GM21786 (cell line): Measurements from ENCODE around the gene TWIST2.

Experiments used
- ATAC-seq: cut with Tn5 transposase; IDR thresholded peaks from one replicate; pipeline ENCODE4 v1.9.1; 2021; ENCODE audit not compliant: unreplicated experiment

TWIST2 gene

DNA sequence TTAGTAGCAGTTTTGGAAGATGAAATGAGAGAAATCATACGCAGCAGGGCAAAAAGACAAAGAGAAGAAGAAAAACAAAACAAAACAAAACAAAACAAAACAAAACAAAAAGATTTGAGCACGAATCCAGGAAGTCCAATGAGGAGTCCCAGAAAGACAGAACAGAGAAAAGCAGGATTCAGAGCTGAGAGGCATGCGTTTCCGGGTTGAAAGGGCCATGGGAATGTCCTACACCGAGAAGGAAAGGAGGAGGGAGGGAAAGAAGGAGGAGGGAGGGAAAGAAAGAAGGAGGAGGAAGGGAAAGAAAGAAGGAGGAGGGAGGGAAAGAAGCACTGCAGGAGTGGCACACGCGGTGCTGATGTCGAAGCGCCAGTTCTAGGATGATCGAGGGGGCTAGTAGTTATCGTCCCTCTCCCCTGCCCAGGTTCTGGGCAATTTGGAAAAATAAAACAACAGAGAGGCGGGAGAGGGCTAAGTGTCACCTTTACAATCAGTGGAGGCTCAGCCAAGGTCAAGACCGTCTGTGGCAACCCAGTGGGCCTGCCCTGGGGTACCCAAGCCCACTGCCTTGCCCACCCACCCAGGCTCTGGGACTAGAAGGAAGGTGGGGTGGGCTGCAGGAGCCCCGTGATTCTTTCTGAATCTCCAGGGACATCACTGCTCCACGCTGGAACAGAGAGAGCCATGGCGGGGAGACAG is 68.4 kb downstream of the TWIST2 start:
- ATAC-seq = no peak

DNA sequence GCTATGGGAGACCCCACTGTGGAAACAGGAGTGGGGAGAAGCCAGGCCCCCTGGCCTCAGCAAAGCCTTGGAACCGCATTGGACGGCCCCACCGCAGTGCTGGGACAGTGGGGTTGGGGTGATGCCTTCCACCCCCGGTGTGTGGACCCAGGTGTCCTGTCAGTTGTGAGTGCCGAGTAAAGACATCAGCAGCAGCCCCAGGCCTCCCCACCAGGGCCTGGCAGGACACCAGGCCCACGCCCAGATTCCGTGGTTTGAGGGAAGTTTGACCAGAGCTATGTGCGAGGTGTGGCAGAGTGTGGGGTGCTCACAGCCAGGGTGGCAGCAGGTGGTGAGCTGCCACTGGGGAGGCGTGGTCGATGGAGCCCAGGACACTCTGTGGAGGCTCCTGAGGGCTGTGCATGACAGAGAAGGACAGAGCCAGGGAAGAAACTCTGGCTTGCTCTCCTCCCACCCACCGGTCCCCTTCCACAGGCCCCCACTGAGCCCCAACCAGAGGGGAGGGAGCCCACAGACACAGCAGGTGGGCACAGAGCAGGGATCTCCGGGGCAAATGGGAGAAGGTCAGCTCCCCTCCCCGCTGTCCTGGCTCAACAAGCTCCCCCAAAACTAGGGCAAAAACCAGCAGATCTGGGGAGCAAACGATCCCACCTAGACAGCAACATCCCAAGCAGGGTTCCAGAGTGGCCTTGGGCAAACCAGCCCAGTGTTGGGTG is 69.1 kb downstream of the TWIST2 start:
- ATAC-seq = no peak

DNA sequence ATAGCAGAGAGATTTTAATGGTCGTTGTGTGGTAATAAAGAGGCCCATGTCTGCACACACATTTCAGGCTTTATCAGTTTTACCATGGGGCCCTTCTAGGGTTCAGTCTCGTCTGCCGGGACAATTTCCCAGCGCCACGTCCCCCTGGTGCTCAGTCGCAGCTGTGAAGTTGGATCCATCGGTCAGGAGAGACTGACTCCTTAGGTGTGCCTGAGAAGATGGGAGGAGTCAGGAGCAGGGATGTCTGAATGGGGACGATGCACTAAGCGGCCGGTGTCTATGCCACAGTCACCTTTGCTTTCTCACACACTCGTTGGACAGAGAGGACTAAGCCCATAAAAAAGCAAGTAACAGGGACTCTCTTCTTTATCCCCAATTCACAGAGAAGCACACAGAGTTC is 71.4 kb downstream of the TWIST2 start:
- ATAC-seq = no peak

DNA sequence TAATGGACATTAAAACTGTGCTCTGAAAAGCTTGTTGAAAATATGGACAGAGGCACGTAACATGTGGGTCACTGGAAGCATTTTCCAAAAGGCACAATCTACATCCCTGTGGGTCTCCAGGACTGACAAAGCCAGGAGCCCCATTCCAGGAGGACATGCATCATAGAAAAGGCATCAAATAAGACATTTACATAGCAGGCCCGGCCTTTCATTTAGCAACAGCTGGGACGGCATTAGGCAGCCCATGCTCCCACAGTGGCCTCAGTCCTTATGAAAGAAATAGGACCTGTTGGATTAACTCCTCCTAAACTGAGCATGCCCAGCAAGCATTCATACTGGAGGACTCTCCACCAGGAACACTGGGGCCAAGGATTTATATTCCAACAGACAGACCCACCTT is 72.2 kb downstream of the TWIST2 start:
- ATAC-seq = no peak

DNA sequence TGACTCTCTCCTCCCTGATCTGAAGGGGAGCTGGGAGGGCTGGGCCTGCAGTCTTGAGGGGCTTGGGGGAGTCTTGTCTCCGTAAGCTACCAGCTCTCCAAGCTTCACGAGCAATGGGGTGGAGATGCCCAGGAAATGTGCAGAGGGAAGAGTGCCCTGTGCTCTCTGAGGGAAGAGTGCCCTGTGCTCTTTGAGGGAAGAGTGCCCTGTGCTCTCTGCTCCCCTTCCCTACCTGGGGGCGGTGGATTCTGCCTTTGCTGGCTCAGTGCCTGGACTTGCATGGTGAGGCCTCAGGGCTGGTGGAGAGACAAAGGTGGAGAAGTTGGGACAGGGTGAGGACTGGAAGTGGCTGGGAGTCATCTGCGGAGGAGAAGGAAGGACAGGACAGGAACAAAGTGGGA is 72.7 kb downstream of the TWIST2 start:
- no peak for ATAC-seq

DNA sequence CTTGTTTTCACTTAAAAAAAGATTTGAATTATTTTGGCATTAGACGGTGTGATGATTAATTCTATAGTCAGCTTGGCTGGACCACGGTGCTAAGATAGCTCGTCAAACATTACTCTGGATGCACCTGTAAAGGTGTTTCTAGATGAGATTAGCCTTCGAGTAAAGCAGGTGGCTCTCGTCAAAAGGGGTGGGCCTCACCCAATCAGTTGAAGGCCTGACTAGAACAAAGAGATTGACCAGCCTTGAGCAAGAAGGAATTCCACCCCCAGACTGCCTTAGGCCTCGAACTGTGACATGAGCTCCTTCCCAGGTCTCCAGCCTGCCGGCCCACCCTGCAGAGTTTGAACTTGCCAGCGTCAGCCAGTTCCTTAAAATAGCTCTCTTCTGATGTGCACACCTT is 73.4 kb downstream of the TWIST2 start:
- ATAC-seq = no peak

DNA sequence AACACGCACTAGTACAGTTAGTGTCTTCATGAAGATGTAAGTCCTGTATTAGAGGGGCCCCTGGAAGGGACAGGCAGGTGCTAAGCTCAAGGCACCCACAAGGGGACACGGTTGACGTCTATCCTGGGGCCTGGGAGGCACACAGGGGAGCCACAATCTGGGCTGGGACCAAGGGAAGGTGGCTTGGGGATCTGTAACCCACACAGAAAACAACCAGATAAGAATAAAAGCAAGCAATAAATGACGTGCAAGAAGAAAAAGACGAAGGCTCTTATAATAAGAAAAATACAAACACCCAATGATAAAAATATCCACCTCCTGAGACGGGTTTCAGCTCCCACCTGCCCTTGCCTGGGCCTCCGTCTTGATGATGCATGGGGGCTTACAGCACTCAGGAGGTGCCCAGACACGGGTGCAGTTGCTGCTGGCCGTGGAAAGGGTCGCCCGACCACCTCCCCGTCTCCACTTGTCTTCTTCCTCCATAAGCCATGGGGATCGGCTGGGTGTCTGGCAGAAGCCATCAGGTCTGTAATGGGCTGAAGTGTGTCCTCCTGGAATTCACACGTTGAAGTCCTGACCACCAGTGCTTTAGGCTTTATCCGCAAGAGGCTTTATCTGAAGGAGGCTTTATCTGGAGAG is 73.9 kb downstream of the TWIST2 start:
- no peak for ATAC-seq

DNA sequence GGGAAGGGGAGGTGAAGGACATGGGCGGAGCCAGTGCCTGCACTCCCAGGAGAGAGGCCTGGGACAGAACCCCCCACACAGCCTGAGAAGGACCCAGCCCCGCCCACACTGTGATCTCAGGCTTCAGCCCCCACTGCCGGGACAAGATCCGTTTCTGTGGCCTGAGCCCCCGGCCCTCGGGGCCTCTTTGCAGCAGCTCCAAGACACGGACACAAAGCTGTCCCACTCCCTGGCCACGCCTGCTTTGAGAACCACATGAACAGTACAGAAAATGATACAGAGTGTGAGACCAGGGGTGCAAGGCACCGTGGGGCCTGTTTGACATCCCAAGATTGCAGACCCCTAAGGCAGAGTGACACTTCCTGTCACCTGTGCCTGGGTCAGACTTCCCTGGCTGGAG is 74.5 kb downstream of the TWIST2 start:
- no peak for ATAC-seq

DNA sequence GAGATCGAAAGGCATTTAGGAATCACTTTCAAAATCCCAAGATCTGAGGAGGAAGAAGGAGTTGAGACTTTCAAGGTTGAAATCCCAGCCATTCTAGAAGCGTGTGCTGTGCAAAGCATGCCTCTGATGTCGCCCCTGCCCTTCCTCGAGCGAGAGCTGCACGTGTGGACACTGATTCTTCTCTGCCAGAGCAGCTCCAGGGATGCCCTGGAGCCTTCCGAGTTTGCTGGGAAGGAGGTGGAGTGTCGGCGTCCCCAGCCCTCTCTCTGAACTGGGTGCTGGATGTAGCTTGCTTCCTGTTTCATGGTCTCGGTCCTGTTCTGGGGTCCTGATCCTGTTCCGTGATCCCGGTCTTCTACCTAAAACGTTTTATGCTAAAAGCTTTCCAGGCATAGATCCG is 76.1 kb downstream of the TWIST2 start:
- ATAC-seq = no peak

DNA sequence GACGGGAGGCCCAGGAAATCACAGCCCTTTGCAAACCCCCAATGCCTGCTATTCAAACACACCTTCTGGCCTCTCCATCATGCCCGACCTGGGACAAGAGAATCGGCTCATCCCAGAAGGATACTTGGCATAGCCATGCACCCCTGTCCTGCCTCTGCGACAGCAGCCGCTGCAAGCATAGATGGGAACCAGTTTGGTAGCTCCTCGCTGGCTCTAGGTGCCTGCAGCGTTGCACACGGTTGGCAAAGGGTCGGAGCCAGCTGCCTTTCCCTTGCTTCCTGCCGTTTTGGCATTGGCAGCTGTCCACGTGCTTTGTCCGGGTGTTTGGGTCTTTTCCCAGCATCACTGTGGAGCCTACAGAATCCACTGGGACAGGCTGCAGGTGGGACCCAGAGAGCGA is 76.9 kb downstream of the TWIST2 start:
- ATAC-seq = no peak

DNA sequence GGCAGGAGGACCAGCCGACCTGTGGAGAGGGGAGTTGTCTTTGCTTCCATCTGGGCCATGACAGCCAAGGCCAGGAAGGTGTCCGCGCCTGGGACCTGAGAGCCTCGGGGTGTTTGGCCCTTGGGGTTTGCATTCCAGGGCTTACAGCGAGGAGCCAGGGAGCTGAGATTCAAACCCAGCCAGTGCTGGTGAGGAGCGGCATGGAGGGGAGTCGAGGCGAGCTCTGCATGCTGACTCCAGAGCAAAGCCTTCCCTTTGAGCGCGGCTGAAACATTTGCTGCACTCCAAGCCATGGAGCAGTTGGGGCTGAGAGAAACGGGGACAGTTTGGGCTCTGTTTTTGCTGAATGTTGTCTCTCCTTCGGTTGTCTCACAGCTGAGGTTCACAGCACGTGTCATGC is 77.4 kb downstream of the TWIST2 start:
- no peak for ATAC-seq

DNA sequence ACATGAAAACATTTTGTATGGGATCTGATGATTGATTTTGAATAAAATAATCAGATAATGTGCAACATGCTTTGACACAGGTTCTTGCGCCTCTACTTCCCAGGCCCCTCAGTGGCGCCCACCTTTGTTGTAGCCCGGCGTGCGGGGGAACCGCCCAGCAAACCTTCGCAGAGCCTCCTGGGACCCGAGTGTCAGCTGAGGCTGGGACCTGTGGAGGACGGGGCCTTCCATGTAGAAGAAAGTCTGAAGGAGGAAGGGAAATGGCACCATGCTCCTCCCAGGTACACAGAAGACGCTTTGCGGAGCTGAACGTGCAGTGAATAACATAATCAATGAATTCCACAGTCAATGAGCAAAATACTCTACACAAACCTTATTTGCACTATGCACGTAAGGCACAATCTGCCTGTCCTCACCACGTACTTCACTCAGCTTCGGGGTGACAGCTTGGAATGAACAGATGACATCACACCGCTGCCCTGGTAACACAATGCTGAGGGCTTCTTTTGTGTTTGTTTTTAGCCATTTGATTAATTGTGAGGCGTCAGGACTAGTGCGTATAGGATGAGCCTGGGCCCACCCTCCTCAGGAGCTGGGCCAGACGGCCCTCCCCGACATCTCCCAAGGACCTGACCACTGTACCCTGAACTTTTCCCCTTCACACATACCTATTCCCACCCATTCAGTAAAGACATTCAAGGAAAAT is 78.1 kb downstream of the TWIST2 start:
- no peak for ATAC-seq

DNA sequence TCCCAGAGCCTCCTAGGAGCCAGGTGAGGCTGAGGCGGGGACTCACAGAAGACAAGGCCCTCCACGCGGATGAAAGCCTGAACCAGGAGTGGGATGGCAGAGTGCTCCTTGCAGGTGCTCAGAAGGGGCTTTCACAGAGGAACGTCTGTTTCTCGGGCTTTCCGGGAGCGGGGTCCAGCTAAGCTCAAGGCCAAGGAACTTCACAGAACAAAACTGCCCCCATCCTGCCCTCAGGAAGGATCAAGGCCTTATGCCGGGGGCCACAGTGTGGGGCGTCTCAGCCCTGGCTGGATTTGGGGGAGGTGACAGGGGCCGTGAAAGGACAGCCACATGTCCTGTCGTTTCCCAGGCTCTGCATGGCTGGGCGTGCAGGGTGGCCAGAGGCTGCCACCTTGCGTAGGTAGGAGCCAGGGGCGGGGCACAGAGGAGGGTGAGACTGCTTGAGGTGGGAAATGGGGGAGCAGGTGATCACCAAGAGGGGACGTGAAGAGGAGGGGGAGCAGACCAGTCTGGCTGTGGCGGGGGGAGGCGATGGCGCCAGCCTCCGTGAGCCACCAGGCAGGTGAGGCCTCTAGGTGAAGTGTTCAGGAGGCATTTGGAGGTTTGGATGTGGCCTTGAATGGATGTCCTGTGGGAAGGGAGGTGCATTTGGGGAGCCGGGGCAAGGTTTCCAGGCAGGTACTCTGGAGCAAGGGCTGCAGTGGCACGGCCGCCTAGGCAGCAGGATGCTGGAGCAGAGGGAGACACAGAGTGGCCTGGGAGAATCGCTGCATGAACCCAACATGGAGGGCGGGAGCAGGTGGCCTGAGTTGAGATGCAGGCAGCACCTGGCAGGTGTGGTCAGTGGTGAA is 79.1 kb downstream of the TWIST2 start:
- no peak for ATAC-seq

DNA sequence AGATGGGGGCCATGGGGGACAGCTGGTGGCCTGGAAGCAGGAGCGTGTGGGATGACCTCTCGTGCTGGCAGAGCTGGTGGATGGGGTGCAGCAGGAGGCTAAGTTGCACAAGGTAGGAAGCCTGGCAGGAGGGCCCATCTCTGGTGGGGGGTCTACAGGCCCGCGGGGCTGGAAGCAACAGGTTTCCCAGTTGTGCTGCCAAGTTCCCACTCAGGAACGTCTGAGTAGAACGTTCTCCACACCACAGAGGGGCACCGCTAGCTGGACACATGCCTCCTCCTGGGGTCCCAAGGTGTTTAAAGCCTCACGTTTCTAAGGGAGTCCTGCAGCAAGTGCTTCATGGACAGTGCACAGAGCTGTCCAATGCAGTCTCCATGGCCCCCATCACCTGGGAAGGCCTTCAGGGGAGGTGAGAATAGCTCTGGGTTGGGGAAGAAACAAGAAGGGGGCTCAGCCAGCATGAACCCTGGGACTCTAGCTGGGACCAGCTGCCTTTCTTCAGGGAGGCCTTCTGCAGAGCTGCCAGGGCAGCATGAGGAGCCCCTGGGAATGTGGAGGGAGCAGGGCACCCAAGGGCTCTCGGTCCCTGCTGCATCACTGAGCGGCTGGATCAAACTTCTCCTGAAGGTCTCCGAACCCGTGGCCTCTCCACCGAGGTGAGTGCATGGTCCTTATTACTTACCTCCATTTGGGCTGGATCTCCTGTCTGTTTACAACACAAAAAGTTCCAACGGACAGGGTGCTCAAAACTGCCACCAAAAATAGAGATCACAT is 80.0 kb downstream of the TWIST2 start:
- ATAC-seq = no peak

DNA sequence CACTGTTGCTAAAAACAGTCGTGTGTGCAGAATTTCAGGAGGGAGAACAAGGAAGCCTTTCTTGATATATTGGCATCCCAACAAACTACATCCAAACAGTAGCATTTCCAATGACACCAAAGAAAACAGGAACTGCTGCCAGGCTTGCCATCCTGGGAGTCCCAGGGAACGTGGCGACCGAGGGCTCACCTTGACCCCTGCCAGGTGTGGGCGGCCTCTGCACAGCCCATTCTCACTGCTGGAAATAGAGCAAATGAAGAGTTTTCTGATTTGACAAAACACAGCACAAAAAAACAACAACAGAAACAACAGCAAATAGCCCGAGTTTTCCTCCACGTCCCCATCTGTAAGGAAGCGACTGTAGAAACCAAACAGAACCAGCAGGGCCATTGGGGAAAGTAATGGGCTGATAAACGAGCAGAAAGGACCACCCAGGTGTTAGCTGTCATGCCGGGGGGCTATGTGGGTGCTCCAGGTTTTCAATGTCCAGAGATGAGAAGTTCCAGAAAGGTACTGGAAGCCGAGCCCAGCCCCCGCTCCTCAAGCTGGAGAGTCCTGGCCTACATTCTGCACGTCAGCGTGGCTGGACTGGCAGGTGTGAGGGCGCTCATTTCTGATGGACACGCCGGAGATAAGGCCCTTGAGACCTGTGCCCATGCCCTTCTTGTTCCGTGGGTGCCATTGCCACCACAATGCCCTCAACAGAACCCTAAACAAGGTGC is 80.8 kb downstream of the TWIST2 start:
- no peak for ATAC-seq

DNA sequence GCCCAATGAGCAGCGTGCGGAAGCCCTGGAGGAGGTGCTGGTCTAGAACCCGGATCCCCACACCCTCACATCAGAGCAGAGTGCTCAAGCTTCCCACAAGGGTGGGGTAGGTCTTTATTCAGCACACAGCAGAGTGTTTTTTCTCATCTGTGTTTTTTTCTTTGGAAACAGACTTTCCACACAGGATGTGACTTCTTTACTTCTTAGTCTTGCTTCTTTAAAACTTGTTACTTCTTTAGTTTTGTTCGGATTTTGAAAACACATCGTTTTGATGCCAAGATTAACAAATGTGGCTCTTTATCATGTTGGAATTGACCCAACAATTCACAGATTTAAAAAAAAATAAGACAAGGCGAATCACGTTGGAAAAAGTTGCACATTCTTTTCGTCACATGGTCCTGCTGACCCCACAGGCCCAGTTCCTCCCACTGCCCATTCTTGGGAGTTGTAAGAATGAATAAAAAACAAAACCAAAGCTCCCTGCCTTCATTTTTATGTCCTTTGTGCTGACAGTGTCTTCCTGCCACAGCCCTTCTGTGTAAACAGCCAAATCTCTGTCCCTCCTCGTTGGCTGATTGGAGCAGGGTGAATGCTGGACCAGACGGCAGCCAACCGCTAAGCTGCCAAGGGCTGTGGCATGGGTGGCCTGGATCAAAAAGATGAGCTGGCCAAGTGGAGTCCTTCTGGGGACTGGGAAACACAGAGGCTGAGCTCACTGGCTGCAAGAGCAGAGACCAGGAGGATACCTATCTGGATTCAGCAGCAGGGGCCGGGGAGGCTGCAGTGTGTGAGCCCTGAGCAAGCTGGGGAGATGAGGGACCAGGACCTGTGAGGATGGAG is 81.6 kb downstream of the TWIST2 start:
- ATAC-seq = no peak

DNA sequence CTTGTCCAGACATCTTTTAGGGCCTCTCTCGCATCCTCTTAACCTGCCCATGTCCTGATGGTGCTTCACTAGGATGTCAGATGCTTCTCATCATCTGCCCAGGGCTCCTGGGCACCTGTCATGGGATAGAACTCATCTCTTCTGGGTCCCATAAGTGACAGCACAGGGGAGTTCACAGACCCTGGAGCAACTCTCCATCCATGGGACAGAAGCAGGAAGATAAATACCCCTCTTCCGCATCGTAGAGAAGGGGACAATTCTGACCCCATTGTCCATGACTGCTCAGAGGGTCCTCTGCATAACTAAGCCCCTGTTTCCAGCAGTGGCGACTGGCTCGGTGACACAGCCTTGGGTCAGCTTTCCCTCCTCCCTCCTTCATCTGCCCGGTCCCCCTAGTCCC is 82.3 kb downstream of the TWIST2 start:
- no peak for ATAC-seq
